Adrenal gland (tissue), 5 donors: ENCODE data around the gene SYNPR.

Source experiments
- CTCF ChIP-seq, 6 experiments: fragments of 450-650 bp in 4 of 6; fragments of 200-600 bp in 2 of 6; sonication (generic) in 1 of 6; IDR thresholded peaks; 1 replicate in 5 of 6; 2 replicates in 1 of 6; pipeline versions ENCODE4 v1.5.1 to v1.8.0; 2016 to 2021; ENCODE audit warnings: antibody characterized with exemption in 6 of 6, mild to moderate bottlenecking in 2 of 6, moderate library complexity in 1 of 6
- POLR2A ChIP-seq, 2 donors: fragments of 450-650 bp; IDR thresholded peaks; one replicate each; pipeline ENCODE4 v1.6.1; 2017; ENCODE audit warnings: antibody characterized with exemption in 2 of 2, mild to moderate bottlenecking in 2 of 2, moderate library complexity in 1 of 2
- donor health status: DM: no; HTN: no; CAD: no.

GRCh38 chr3:63613561-63613960, 335.5 kb downstream of the SYNPR start:
- TF ChIP-seq CTCF (IDR thresholded peaks at IDR 0.05): no peak
- no peak for TF ChIP-seq POLR2A (IDR thresholded peaks at IDR 0.05)
